OCI-LY3 (cell line): ENCODE measurements around the gene CEMIP2.

ENCODE experiments used
- H2AFZ ChIP-seq: fragments of 200-600, 300-600 bp; shearing (Covaris generic); 2 replicates; pipeline ENCODE4 v1.6.0; 2014; ENCODE audit warnings: antibody characterized with exemption, low read depth, low read length
- H3K27ac ChIP-seq: fragments of 200-600, 300-600 bp; sonication (generic); 2 replicates; pipeline ENCODE4 v1.5.1; 2014; ENCODE audit warnings: mild to moderate bottlenecking, low read length, moderate library complexity, mixed read lengths
- H3K27me3 ChIP-seq: fragments of 200-600, 300-600 bp; sonication (generic); 2 replicates; pipeline ENCODE4 v1.6.1; 2014; ENCODE audit warnings: low read depth, low read length, mixed read lengths
- H3K36me3 ChIP-seq: fragments of 200-600, 300-600 bp; sonication (generic); replicated peaks from 2 replicates; pipeline ENCODE3; 2014; ENCODE audit warnings: low read depth, low read length, mixed read lengths
- H3K4me1 ChIP-seq: fragments of 300-600, 200-600 bp; sonication (generic); 2 replicates; pipeline ENCODE4 v1.6.1; 2014; ENCODE audit warnings: low read length, mixed read lengths
- H3K4me2 ChIP-seq: fragments of 200-600, 300-600 bp; sonication (generic); 2 replicates; pipeline ENCODE4 v1.6.1; 2014; ENCODE audit warnings: low read length, mixed read lengths
- H3K4me3 ChIP-seq: fragments of 300-600, 200-600 bp; sonication (generic); 2 replicates; pipeline ENCODE4 v1.5.1; 2014; ENCODE audit warnings: antibody characterized with exemption, mild to moderate bottlenecking, low read length, moderate library complexity
- H3K79me2 ChIP-seq: fragments of 300-600, 200-600 bp; shearing (Covaris generic); 2 replicates; pipeline ENCODE4 v1.6.1; 2014; ENCODE audit warnings: mild to moderate bottlenecking, low read length, mixed read lengths
- H3K9ac ChIP-seq: fragments of 300-600, 200-600 bp; shearing (Covaris generic); 2 replicates; pipeline ENCODE4 v1.6.0; 2014; ENCODE audit warnings: mild to moderate bottlenecking, low read length, moderate library complexity
- H3K9me3 ChIP-seq: fragments of 200-600, 300-600 bp; shearing (Covaris generic); 2 replicates; pipeline ENCODE4 v1.6.1; 2014; ENCODE audit warnings: low read length, mixed read lengths; ENCODE audit not compliant: insufficient read depth
- H4K20me1 ChIP-seq: fragments of 200-600, 300-600 bp; sonication (generic); 2 replicates; pipeline ENCODE4 v1.6.1; 2016; ENCODE audit warnings: low read length, mixed read lengths; ENCODE audit not compliant: insufficient read depth
- CTCF ChIP-seq: fragments of 200-600, 300-600 bp; sonication (generic); IDR thresholded peaks from 2 replicates; pipeline ENCODE4 v1.5.1; 2014; ENCODE audit warnings: antibody characterized with exemption, low read length, low read depth
- EZH2phosphoT487 ChIP-seq: fragments of 200-600 bp; shearing (Covaris generic); IDR thresholded peaks from 2 replicates; pipeline ENCODE4 v1.6.1; 2018; ENCODE audit warnings: antibody characterized with exemption, mixed run types, low read depth

Gene CEMIP2

GRCh38 chr9:71719088-71719487, 49.2 kb downstream of the CEMIP2 start:
- no peaks in the 10 kb centered on the region for H3K27me3 ChIP-seq
- no peaks in the 10 kb centered on the region for H4K20me1 ChIP-seq
- no peak overlapping the region for H3K4me2 ChIP-seq
- H3K9ac ChIP-seq, result no peak overlapping the region
- no peak overlapping the region for H3K4me3 ChIP-seq
- no peaks in the 10 kb centered on the region for H3K36me3 ChIP-seq
- H2AFZ ChIP-seq, result no peak overlapping the region
- H3K9me3 ChIP-seq, result no peaks in the 10 kb centered on the region
- H3K27ac ChIP-seq, result no peak overlapping the region
- no peaks in the 10 kb centered on the region for H3K4me1 ChIP-seq
- no peak for TF ChIP-seq EZH2phosphoT487
- no peak for TF ChIP-seq CTCF
- H3K79me2 ChIP-seq, result no peaks in the 10 kb centered on the region

GRCh38 chr9:71716138-71716909, 52.0 kb downstream of the CEMIP2 start:
- H4K20me1 ChIP-seq, result no peaks in the 10 kb centered on the region
- H3K9me3 ChIP-seq, result no peaks in the 10 kb centered on the region
- TF ChIP-seq CTCF (peak; percentile 49), EZH2phosphoT487 (no peak)
- H3K4me2 ChIP-seq, result no peak overlapping the region
- H3K4me1 ChIP-seq, result no peaks in the 10 kb centered on the region
- H3K9ac ChIP-seq, result no peak overlapping the region
- no peaks in the 10 kb centered on the region for H3K36me3 ChIP-seq
- H3K79me2 ChIP-seq, result no peaks in the 10 kb centered on the region
- H3K27me3 ChIP-seq, result no peaks in the 10 kb centered on the region
- H2AFZ ChIP-seq, result no peak overlapping the region
- H3K27ac ChIP-seq, result no peak overlapping the region
- H3K4me3 ChIP-seq, result no peak overlapping the region

- Histone ChIP-seq H3K9ac (no peak overlapping the region), H3K36me3 (no peaks in the 10 kb centered on the region), H3K9me3 (no peaks in the 10 kb centered on the region), H2AFZ (no peak overlapping the region), H3K79me2 (no peaks in the 10 kb centered on the region), H3K27ac (no peak overlapping the region), H3K27me3 (no peaks in the 10 kb centered on the region), H3K4me3 (no peak overlapping the region), H3K4me2 (no peak overlapping the region), H4K20me1 (no peaks in the 10 kb centered on the region), H3K4me1 (no peaks in the 10 kb centered on the region)
- TF ChIP-seq EZH2phosphoT487 (no peak), CTCF (no peak)
Observed at GRCh38 chr9:71710856-71711255, 57.5 kb downstream of the CEMIP2 start.

- Histone ChIP-seq H2AFZ (no peak overlapping the region), H4K20me1 (no peaks in the 10 kb centered on the region), H3K27ac (no peak overlapping the region), H3K27me3 (no peaks in the 10 kb centered on the region), H3K4me2 (no peak overlapping the region), H3K36me3 (no peaks in the 10 kb centered on the region), H3K9me3 (no peaks in the 10 kb centered on the region), H3K4me1 (no peaks in the 10 kb centered on the region), H3K9ac (no peak overlapping the region), H3K4me3 (no peak overlapping the region), H3K79me2 (no peaks in the 10 kb centered on the region)
- no peak for TF ChIP-seq CTCF
- no peak for TF ChIP-seq EZH2phosphoT487
Observed at GRCh38 chr9:71710201-71710600, 58.1 kb downstream of the CEMIP2 start.
